ENCODE measurements around the gene CSNK1A1L.

The CSNK1A1L gene

DNA sequence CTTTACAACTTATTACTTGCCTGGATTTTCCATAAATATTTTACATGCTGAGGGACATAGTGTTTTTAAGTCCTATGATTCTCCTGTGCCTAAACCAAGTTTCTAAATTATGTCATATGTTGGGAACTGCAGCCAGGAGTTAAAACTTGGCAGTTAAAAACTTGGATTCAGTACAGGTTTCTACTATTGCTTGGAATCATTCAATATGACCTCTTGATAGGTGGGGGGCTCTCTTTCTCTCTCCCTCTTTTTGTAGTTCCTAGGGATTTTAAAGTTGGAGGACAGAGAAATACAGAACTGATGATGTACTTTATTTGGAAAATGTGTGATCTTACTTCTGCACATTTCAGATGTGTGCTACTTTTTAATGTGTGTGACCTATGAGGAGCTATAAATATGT, 4.7 kb downstream of the CSNK1A1L start:
- Histone ChIP-seq H3K4me3 (ENCODE audit: low read length) (no peak overlapping the region), H3K79me2 (ENCODE audit: control insufficient read depth, low read length) (no peaks in the 10 kb centered on the region), H3K4me2 (ENCODE audit: low read length) (no peak overlapping the region), H3K27ac (ENCODE audit: low read depth, low read length) (no peak overlapping the region), H3K36me3 (ENCODE audit: control insufficient read depth, low read length) (no peaks in the 10 kb centered on the region), H3K9me2 (replicated peaks; ENCODE audit: control insufficient read depth, low read length) (no peaks in the 10 kb centered on the region; the same call in 1 of the 2 replicates), H4K20me1 (ENCODE audit: control insufficient read depth, insufficient read depth, low read depth, low read length) (no peaks in the 10 kb centered on the region), H3K27me3 (ENCODE audit: control insufficient read depth, low read length) (peaks cover 10% of the 10 kb centered on the region), H3K4me1 (ENCODE audit: control insufficient read depth, low read length) (no peaks in the 10 kb centered on the region), H3K9me3 (ENCODE audit: control insufficient read depth, insufficient read depth, low read length) (no peaks in the 10 kb centered on the region), H3F3A (ENCODE audit: control insufficient read depth, insufficient read depth) (no peaks in the 10 kb centered on the region)
- no peak for TF ChIP-seq EZH2phosphoT487 (IDR thresholded peaks at IDR 0.05; ENCODE audit: borderline replicate concordance, low read length)
- TF ChIP-seq, protein P1, sequence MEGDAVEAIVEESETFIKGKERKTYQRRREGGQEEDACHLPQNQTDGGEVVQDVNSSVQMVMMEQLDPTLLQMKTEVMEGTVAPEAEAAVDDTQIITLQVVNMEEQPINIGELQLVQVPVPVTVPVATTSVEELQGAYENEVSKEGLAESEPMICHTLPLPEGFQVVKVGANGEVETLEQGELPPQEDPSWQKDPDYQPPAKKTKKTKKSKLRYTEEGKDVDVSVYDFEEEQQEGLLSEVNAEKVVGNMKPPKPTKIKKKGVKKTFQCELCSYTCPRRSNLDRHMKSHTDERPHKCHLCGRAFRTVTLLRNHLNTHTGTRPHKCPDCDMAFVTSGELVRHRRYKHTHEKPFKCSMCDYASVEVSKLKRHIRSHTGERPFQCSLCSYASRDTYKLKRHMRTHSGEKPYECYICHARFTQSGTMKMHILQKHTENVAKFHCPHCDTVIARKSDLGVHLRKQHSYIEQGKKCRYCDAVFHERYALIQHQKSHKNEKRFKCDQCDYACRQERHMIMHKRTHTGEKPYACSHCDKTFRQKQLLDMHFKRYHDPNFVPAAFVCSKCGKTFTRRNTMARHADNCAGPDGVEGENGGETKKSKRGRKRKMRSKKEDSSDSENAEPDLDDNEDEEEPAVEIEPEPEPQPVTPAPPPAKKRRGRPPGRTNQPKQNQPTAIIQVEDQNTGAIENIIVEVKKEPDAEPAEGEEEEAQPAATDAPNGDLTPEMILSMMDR (IDR thresholded peaks at IDR 0.05; ENCODE audit: low read depth, low read length, poor library complexity, severe bottlenecking), result no peak

DNA sequence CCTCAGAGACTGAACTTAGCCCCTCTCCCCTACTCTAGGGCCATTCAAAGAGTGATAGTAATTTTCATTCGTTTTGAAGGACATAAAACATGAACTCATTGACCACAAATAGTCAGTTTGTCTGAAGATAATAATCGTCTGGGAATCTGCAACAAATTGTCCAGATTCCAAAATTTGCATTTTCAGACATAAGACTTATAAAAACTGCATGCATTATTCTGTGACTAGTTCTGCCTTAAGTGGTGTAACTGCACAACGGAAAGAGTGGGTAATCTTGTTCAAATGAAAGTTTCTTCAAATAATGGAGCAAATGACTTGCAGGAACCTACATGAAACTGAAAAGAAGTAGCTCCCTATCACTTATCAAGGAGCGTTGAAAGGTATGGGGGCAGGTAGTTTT, 8.4 kb downstream of the CSNK1A1L start:
- TF ChIP-seq, protein P1 (IDR thresholded peaks at IDR 0.05; ENCODE audit: low read depth, low read length, poor library complexity, severe bottlenecking), result no peak
- no peak for TF ChIP-seq EZH2phosphoT487 (IDR thresholded peaks at IDR 0.05; ENCODE audit: borderline replicate concordance, low read length)
- Histone ChIP-seq H3K4me1 (ENCODE audit: control insufficient read depth, low read length) (no peaks in the 10 kb centered on the region), H4K20me1 (ENCODE audit: control insufficient read depth, insufficient read depth, low read depth, low read length) (no peaks in the 10 kb centered on the region), H3K27me3 (ENCODE audit: control insufficient read depth, low read length) (peaks cover 16% of the 10 kb centered on the region), H3K36me3 (ENCODE audit: control insufficient read depth, low read length) (no peaks in the 10 kb centered on the region), H3K9me3 (ENCODE audit: control insufficient read depth, insufficient read depth, low read length) (no peaks in the 10 kb centered on the region), H3K4me3 (ENCODE audit: low read length) (no peak overlapping the region), H3K79me2 (ENCODE audit: control insufficient read depth, low read length) (no peaks in the 10 kb centered on the region), H3K4me2 (ENCODE audit: low read length) (no peak overlapping the region), H3K9me2 (replicated peaks; ENCODE audit: control insufficient read depth, low read length) (no peaks in the 10 kb centered on the region; the same call in 1 of the 2 replicates), H3F3A (ENCODE audit: control insufficient read depth, insufficient read depth) (no peaks in the 10 kb centered on the region), H3K27ac (ENCODE audit: low read depth, low read length) (no peak overlapping the region)

DNA sequence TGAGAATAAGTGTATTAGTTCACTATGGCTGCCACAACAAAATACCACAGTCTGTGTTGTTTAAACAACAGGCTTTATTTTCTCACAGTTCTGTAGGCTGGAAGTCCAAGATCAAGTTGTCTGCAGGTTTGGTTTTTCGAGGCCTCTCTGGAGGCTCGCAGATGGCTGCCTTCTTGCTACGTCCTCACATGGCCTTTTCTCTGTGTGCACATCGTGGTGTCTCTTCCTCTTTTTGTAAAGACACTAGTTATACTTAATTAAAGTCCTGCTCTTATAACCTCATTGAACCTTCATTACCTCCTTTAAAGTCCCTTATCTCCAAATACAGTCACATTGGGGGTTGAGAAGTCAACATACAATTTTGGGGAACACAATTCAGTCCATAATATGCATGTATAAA, 10.6 kb downstream of the CSNK1A1L start:
- no peaks in the 10 kb centered on the region for H3K36me3 ChIP-seq (ENCODE audit: control insufficient read depth, low read length)
- H3K27me3 ChIP-seq (ENCODE audit: control insufficient read depth, low read length), result peaks cover 12% of the 10 kb centered on the region; the same call in 1 of the 2 replicates
- TF ChIP-seq, protein P1 (IDR thresholded peaks at IDR 0.05; ENCODE audit: low read depth, low read length, poor library complexity, severe bottlenecking), result no peak
- no peak overlapping the region for H3K4me3 ChIP-seq (ENCODE audit: low read length)
- no peak overlapping the region for H3K27ac ChIP-seq (ENCODE audit: low read depth, low read length)
- H3K9me2 ChIP-seq (replicated peaks; ENCODE audit: control insufficient read depth, low read length), result no peaks in the 10 kb centered on the region; the same call in 1 of the 2 replicates
- H3K9me3 ChIP-seq (ENCODE audit: control insufficient read depth, insufficient read depth, low read length), result no peaks in the 10 kb centered on the region
- H3K4me2 ChIP-seq (ENCODE audit: low read length), result no peak overlapping the region
- no peaks in the 10 kb centered on the region for H4K20me1 ChIP-seq (ENCODE audit: control insufficient read depth, insufficient read depth, low read depth, low read length)
- no peaks in the 10 kb centered on the region for H3K4me1 ChIP-seq (ENCODE audit: control insufficient read depth, low read length)
- no peaks in the 10 kb centered on the region for H3K79me2 ChIP-seq (ENCODE audit: control insufficient read depth, low read length)
- no peaks in the 10 kb centered on the region for H3F3A ChIP-seq (ENCODE audit: control insufficient read depth, insufficient read depth)

Data from DOHH2 (cell line).